NCI-H748 (cell line): ENCODE results near the gene KAT7.
"Not testable (repeated sequence)": the region's sequence is repeated elsewhere in the genome, so short reads cannot be mapped to it uniquely, and the experiment has no call there.

ENCODE experiments used
- DNase-seq: peaks from one replicate; lab custom pipeline; 2025; ENCODE audit not compliant: unreplicated experiment; lab: John Stamatoyannopoulos, UW

The KAT7 gene

DNA sequence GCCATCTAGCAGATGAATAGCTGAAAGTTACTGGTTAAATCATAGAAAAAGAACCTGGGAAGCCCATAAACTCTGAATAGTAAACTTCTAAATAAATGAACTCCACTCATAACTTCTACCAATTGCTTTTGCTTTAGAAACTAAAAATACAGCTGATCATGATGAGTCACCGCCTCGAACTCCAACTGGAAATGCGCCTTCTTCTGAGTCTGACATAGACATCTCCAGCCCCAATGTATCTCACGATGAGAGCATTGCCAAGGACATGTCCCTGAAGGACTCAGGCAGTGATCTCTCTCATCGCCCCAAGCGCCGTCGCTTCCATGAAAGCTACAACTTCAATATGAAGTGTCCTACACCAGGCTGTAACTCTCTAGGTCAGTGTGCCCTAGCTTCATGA is 9.7 kb downstream of the KAT7 start:
- no peak for DNase-seq

DNA sequence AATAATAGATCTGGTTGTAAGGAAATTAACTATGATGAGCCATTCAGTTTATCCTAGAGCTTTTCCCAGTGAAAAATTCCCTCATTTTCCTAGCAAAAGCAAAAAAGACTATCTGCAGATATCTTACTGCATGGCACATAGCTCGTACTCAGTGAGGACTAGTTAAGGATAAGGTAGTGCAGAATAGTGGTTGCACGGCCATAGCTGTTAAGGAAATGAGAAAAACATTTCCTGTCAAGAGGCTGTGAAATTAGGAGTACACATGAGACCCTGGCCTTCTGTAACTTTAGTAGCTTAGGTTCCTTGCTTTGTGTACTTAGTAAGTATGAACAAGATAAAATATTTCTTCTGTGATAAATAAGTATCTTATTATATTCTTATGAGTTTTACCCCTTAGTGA is 10.3 kb downstream of the KAT7 start:
- DNase-seq, result no peak

DNA sequence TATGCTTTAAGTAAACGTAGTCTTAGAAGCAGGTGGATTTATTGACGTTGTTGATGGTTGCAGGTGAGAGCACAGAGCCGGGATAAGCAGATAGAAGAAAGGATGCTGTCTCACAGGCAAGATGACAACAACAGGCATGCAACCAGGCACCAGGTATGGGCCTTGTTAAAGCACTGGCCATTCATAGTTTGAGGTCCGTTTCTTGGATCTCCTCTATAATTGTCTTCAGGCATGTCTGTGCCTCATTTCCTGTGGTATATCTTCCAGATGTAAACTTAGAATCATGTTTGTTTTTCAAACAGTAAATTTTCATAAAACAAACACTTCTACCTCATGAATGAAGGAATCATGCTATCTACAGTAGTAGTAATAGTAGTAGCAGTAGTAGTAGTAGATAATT is 20.6 kb downstream of the KAT7 start:
- no peak for DNase-seq

DNA sequence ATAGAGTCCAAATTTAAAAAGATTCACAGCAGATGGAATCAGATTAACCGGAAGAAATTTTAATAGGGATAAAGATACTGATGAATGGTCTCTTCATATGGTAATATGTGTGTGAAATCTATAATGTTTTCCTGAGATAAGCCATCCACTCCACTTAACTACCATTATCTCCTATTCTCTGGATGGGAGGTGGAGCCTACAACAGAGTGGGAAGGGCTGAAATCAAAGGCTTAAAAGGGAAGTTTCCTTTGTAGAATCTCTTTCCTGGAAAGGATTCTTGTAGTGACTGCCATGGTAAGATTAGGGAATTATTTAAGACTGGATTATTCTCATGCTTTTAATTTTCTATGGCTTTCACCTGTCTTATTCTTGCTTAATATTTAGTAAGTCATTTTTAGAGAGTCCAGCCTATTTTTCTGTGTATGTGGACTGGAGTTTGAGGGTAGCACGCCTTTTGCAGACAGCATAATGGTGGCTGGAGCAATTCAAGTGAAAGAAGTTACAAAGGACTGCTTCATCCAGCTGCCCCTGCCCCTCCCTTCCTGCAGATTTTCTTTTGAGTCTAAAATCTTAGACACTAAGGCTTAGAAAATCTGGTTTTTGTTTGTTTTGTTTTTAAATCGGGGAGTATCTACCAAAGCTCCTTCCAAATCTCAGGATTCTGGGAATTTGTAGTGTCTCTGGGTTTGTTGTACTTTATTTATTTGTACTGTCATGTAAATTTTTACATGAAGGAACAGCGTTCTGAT is 26.5 kb downstream of the KAT7 start:
- DNase-seq, result no peak

DNA sequence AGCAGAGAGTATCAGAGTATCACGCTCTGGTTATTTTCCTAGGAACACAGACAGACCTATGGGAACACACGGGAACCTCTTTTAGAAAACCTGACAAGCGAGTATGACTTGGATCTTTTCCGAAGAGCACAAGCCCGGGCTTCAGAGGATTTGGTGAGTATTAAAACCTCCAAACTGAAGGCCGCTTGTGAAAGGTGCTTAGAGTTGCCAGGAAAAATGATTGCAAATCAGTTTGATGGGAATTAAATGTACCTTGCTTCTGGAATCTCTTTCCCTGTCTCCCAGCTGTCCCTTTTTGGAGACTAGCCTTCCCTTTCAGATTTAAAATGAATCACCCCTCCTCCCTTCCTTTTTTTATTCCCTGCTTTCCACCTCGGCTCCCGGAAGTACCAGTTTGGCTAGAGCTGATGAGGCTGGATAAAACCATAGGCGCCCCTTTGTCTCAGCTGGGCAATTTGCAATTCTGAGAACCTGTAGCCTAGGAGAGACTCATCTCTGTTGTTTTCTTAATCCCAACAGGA is 27.3 kb downstream of the KAT7 start:
- DNase-seq, result no peak

DNA sequence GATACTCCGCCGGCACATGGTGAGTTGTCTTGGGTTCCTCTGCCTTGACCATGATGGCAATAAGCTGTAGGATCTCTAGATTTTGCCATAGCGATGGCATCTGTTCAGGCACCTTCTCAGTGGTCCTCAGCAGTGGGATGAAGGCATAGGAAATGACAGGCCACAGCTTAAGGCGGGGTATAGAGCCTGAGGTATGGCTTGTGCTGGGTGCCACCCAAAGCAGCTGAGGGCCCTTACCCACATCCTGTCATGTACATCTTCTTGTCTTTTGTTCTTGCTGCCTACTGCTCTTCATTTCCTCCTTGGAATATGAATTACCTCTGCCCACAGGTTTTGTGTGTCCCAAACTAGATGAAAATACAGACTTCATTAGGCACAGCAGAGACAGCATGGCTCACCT is 29.5 kb downstream of the KAT7 start:
- DNase-seq, result no peak

DNA sequence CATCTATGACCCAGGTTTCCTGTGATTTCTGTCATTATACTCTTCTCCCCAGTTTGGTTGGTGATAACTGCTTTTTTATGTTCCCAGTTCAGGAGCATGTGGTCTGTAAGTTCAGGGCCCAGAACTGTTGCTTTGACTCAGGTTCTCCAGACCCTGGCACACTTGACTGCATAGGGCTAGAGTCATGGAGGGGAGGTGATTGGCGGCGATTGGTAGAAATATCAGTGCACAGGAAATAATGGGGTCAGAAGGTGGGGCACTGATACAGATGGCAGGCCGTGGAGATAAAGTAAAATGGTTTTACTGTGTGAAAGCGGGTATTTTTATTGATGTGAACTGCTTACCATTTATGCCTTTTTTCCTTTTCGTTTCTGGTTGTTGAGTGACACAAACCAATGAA is 30.7 kb downstream of the KAT7 start:
- DNase-seq, result no peak

DNA sequence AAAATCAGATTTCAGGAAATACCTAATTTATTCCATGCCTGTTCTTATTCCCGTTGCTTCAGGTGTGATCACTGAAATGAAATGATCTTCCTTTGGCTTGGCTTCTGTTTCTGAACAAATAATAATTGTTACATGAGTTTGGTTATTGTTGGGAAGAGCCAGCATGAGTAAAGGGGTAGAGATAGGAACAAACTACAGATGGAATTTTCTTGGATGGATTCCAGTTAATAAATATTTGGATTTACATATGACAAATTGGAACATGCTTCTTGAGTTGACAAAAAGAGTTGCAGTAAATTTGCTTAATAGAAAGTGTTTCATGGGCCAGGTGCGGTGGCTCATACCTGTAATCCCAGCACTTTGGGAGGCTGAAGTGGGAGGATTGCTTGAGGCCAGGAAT is 31.2 kb downstream of the KAT7 start:
- DNase-seq, result no peak

DNA sequence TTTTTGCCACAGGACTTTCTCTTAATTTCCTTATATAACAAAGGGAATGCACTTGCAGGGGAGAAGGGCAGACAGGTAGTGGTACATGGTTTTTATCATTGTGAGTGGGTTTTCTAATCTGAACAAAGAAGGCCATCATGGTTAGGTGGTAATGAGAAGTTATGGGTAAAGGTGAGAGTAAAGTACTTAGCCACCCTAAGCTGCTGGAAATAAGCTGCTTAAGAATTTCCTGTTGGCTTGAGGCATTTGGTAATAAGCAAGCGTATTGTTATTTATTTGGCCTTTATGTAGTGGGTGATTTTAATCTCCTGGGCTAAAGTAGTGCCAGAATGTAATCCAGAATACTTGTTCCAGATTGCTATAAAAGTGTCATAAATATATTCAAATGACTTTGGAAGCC is 32.3 kb downstream of the KAT7 start:
- DNase-seq, result no peak

DNA sequence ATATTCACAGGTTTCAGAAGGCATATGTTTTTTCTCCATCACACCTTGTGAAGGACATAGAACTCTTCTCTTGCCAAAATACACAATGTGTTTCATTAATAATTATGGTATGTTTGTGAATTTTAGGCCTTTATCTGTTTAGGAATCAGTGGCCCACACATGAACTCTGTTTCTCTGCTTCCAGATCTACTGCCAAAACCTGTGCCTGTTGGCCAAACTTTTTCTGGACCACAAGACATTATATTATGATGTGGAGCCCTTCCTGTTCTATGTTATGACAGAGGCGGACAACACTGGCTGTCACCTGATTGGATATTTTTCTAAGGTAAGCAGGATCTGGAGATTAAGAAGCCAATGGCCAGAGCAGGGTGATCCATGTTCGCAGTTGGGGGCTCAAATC is 33.0 kb downstream of the KAT7 start:
- no peak for DNase-seq

DNA sequence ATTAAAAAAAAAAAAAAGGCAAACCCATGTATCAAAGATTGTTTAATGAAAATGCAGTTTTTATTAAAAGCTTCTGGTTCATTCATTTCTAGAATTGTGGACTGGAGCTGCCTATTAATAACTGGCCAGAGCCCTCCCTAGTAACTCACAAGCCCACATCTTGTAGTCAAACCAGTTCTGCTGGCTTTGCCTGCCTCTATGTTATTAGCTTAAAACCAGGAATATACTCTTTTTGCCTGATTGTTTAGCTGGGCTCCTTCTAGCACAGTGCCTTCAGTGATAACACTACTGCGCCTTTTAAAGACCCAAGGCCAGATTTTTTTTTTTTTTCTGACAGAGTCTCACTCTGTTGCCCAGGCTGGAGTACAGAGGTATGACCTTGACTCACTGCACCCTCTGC is 33.4 kb downstream of the KAT7 start:
- DNase-seq, result no peak

DNA sequence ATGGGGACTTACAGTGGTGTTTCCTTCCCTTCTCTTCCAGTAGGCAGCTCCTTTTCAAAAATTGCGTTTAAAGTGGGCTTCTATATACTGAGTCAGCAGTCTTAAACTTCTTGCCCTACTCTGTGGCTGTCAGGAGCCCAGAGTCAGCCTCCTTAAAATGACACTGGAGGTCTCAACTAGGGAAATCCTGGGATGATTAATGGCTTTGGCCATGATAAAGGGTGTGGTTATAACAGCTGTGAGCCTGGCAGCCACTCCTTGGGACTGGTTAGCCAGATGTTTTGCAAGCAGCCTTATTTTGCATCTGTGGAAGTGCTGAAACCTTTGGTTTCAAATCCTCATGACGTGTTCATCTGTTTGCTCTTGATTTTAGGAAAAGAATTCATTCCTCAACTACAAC is 34.3 kb downstream of the KAT7 start:
- no peak for DNase-seq

DNA sequence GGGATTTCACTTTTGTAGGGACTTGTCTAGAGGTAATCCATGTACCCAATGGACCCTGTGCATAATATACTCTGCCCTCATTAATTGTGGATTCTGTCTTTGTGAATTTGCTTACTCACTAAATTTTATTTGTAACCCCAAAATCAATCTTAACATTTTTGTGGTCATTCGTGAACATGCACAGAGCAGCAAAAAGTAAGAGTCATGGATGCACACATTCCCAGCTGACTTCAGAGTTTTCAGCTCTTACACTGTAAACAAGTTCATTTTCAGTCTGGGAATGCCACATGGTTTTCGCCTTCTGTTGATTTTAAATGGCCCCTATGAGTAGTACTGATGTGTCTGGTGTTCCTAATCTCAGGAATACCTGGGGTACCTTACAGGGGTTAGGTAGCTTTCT is 35.1 kb downstream of the KAT7 start:
- DNase-seq, result no peak

DNA sequence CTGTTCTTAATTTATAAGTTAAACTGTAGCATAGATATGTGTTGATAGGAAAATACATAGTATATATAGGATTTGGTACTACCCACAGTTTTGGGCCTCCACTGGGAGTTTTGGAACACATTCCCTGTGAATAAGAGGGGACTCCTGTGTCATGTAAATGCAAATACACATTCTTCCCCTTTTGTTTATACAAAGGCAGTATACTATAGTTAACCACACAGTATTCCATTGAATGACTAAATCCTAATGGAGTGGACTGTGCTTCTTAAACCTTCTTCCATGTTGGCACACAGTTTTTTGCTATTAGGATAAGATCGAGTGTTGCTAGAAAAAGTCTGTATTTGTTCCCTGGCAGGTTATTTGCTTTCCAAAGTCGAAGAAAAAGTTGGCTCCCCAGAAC is 37.2 kb downstream of the KAT7 start:
- DNase-seq, result no peak

DNA sequence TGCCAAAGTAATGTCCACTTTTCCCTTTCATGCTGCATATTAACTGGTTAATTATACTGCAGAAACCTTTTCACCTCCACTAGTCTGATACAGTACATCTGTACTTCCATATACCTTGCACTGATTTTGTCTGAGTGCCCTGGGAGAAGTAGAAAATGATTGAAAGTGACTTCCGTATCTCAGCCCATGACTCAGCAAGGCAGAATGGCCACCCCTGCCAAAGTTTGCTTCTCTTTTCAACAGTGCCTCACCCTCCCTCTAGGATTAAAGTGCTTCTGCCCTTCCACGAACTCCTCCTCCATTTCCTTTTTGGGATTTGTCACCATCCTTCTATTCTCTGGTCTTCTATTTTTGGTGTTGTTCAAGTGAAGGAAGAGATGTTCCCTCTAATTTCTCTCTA is 39.8 kb downstream of the KAT7 start:
- DNase-seq, result not testable (repeated sequence)

DNA sequence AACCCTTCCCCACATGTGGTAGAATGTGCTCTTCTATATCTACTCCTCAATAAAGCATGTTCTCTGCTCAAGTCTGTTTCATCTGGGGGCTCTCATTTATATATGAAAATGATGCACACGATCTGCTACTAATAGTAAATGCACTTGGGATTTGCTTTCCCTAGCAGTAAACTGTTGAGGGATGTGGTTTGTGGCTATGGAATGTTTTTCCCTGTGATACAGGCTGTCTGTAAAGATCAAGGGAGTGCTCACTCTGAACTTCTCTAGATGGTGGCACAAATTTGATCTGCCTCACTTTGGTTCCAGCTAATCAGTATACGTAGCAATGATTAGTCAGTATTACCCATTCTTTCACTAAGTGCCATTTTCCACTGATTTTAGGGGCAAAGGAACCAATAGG is 40.5 kb downstream of the KAT7 start:
- no peak for DNase-seq

DNA sequence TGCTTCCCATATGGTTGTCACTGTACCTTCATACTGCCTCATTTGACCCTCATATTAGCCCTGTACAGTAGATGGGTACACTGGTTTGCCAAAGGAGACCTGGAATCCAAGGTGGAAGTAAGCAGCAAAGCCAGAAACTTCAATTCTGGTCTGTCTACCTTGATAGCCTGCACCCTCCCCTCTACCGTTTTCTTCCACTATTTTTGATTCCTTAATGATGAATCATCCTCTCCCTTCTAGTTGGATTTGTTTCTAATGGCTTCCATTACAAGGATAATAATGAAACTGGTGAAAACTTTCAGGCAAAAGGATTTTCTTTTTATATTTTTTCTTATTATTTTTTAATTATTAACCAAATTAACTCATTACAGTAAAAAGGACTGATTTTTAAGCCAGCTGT is 42.1 kb downstream of the KAT7 start:
- no peak for DNase-seq

DNA sequence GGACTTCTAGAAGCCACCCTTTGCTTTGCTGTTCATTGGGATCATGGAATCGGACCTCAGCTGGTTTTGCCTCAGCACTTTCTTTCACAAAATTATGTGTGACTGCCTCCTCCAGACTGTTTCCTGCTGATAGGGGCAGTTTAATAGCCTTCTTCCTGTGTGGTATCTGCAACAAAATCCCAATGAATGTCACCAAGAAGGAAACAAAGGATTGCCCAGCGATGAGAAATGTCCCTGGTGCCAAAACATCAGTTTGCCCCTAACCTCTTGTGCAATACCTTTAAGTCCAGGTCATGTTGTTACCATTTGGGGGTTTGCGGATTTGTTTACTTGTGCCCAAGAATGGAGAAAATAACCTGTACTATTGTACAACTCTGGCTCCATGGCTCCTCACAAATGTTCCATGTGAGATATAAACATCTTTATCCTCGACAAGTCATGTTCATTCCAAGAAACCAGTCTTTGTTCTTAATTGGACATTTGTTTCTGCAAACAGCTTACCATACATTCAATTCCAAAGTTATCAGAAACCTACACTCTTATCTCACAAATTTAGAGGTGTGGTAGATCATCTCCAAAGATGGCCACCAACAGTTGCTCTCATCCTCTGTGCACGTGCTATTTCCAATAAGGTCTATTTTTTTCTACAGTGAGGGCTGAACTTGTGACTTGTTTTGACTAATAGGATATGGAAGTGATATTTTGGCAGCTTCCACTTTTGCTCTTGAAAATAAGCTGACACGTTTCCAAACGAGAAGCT is 44.5 kb downstream of the KAT7 start:
- DNase-seq, result no peak

DNA sequence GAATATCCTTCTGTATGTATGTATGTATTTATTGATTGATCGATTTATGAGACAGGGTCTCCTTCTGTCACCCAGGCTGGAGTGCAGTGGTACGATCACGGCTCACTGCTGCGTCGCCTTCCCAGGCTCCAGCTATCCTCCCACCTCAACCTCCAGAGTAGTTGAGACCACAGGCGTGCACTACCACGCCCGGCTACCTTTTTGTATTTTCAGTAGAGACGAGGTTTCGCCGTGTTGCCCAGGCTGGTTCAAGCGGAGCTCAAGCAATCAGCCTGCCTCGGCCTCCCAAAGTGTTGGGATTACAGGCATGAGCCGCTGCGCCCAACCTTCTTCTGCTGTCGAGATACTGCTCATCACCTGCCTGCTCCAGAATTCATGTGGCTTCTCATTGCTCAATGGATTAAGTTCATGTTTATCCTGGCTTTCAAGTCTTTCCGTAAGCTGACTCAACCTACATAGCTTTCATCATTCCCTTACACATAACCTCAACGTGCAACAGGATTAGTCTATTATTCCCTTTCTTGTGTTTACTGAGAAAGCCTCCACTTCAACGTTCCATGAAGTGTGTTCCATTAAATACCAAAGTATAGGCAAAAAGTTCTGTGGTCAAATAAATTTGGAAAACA is 45.8 kb downstream of the KAT7 start:
- DNase-seq, result no peak

DNA sequence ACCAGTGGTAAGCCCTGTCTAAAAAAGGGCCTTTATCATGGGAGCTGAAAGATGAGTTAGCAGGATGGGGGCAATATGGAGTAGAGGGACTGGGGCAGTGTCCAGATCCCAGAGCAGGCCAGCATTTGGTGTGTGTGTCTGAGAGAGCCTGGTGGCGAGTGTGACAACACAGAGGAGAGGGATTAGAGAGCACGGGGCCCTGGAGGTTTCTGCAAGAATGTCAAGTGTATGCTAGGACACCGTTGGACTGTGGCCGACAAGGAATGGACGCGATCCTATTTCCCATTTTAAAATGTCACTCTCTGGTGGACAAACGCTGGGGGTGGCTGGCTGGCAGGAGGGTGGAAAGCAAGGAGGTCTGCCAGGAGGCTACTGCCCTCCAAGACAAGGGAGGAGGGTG is 47.0 kb downstream of the KAT7 start:
- no peak for DNase-seq

DNA sequence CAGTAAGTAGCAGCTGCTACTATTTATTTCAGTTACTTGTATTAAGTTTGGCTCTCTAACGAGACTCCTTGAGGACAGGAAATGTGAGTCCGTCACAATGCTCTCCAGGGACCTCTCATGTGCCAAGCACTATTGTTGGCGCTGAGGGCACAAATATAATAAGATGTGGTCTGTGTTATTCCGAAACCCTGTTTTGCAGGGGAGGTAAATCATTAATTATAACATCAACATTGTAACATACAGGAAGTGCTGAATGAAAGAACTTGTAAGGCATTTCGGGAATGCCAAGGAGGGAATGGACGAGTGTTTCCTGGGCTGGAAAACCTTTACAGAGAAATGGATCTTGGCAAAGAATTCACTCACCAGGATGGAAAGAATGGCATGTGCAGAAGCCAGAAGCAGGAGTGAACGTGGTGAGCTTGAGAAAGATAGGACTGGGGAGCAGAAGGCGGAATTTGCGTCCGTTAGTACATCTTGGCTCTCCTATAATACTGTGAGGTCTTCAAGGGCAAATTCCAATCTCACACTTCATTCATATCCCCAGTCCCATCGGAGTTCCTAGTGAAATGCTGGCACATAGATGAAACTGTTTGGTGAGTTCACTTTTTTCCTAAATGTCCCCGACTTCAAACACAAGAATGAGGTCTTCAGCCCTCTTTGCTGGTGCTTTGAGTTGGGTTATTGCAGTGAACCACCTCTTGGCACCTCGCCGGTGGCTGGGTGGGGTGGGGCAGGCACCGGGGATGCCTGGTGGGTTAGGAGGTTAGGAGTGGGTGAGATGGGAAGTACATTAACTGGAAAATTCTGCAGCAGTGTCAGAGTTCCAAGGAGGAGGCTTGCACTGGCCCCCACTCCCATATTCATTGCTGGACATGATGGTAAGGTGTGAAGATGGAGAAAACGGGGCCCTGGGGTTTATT is 47.9 kb downstream of the KAT7 start:
- DNase-seq, result no peak
